Neuronal stem cell (in vitro differentiated cells): ENCODE measurements around the gene ADAMTS4.

Experiments used
- DNase-seq: peaks from one replicate; pipeline ENCODE4 v3.0.0-alpha.2; 2013; ENCODE audit warnings: low spot score
- H2AFZ ChIP-seq: one replicate; pipeline ENCODE4 v1.6.1; 2013; ENCODE audit warnings: mild to moderate bottlenecking, low read length, inconsistent platforms
- H2AK5ac ChIP-seq: 2 replicates; pipeline ENCODE4 v1.6.1; 2013; ENCODE audit warnings: low read depth, mild to moderate bottlenecking, inconsistent platforms, low read length, moderate library complexity, mixed read lengths
- H2BK120ac ChIP-seq: 2 replicates; pipeline ENCODE4 v1.6.1; 2013; ENCODE audit warnings: low read depth, mild to moderate bottlenecking, inconsistent platforms, low read length, moderate library complexity, mixed read lengths
- H2BK12ac ChIP-seq: one replicate; pipeline ENCODE4 v1.6.1; 2013; ENCODE audit warnings: low read length, inconsistent platforms
- H2BK15ac ChIP-seq: 2 replicates; pipeline ENCODE4 v1.6.1; 2013; ENCODE audit warnings: mild to moderate bottlenecking, low read length, inconsistent platforms, mixed read lengths
- H2BK5ac ChIP-seq: one replicate; pipeline ENCODE4 v1.6.1; 2013; ENCODE audit warnings: inconsistent platforms, mild to moderate bottlenecking, low read length, moderate library complexity
- H3K14ac ChIP-seq: one replicate; pipeline ENCODE4 v1.6.1; 2013; ENCODE audit warnings: low read length, inconsistent platforms
- H3K18ac ChIP-seq: 2 replicates; pipeline ENCODE4 v1.6.1; 2013; ENCODE audit warnings: low read length, inconsistent platforms
- H3K23ac ChIP-seq: 2 replicates; pipeline ENCODE4 v1.6.1; 2013; ENCODE audit warnings: low read depth, mild to moderate bottlenecking, mixed read lengths, low read length, inconsistent platforms; ENCODE audit not compliant: poor library complexity
- H3K27ac ChIP-seq: replicated peaks from 3 replicates; pipeline ENCODE4 v1.5.1; 2013; ENCODE audit warnings: low read length, inconsistent platforms
- H3K27me3 ChIP-seq, 3 experiments: 2 replicates each; pipeline ENCODE4 v1.6.1; 2013; ENCODE audit warnings: low read length in 3 of 3, mild to moderate bottlenecking in 2 of 3, inconsistent platforms in 1 of 3, low read depth in 1 of 3, mixed read lengths in 1 of 3, moderate library complexity in 1 of 3; ENCODE audit not compliant: control insufficient read depth in 3 of 3, insufficient read depth in 3 of 3
- H3K36me3 ChIP-seq, 2 donors: replicated peaks in 1 of 2; 2 replicates each; pipeline ENCODE4 v1.6.1; 2013; ENCODE audit warnings: low read length in 2 of 2; ENCODE audit not compliant: control insufficient read depth in 2 of 2, insufficient read depth in 2 of 2
- H3K4ac ChIP-seq: 2 replicates; pipeline ENCODE4 v1.6.1; 2013; ENCODE audit warnings: inconsistent platforms, mild to moderate bottlenecking, low read length, moderate library complexity
- H3K4me1 ChIP-seq, 2 donors: 1 replicate in 1 of 2; 2 replicates in 1 of 2; pipeline ENCODE4 v1.6.1; 2013; ENCODE audit warnings: low read length in 2 of 2, low read depth in 1 of 2; ENCODE audit not compliant: control insufficient read depth in 2 of 2, insufficient read depth in 1 of 2
- H3K4me2 ChIP-seq: one replicate; pipeline ENCODE4 v1.6.1; 2013; ENCODE audit warnings: mild to moderate bottlenecking, low read length, inconsistent platforms; ENCODE audit not compliant: insufficient read depth, poor library complexity, severe bottlenecking
- H3K4me3 ChIP-seq, 2 donors: 2 replicates each; pipeline ENCODE4 v1.5.1; 2013; ENCODE audit warnings: low read length in 2 of 2, mild to moderate bottlenecking in 2 of 2, inconsistent platforms in 1 of 2, moderate library complexity in 1 of 2
- H3K79me1 ChIP-seq: one replicate; pipeline ENCODE4 v1.6.1; 2013; ENCODE audit warnings: low read depth, mild to moderate bottlenecking, inconsistent platforms, low read length, moderate library complexity
- H3K9ac ChIP-seq: one replicate; pipeline ENCODE4 v1.6.1; 2013; ENCODE audit warnings: mild to moderate bottlenecking, low read depth, low read length, inconsistent platforms; ENCODE audit not compliant: poor library complexity
- H3K9me3 ChIP-seq, 2 donors: replicated peaks in 1 of 2; 2 replicates each; pipeline versions ENCODE3 to v1.6.1; 2013; ENCODE audit warnings: low read length in 2 of 2, mild to moderate bottlenecking in 2 of 2, inconsistent platforms in 1 of 2, low read depth in 1 of 2, mixed read lengths in 1 of 2, moderate library complexity in 1 of 2; ENCODE audit not compliant: control insufficient read depth in 2 of 2, insufficient read depth in 1 of 2
- H4K8ac ChIP-seq: one replicate; pipeline ENCODE4 v1.6.1; 2013; ENCODE audit warnings: low read depth, mild to moderate bottlenecking, inconsistent platforms, low read length, moderate library complexity
- H4K91ac ChIP-seq: one replicate; pipeline ENCODE4 v1.6.1; 2013; ENCODE audit warnings: low read length, low read depth, mild to moderate bottlenecking, inconsistent platforms; ENCODE audit not compliant: poor library complexity
- WGBS, 2 donors: extraction: QIAGEN DNeasy Blood & Tissue Kit; methylation state at CpG; one replicate each; pipeline ENCODE4 v1.1.7; 2013; ENCODE audit warnings: missing lambda C conversion rate in 2 of 2, mixed read lengths in 1 of 2; ENCODE audit not compliant: insufficient read length in 2 of 2, insufficient replicate concordance in 1 of 2; ENCODE audit errors: extremely low coverage in 2 of 2; 5-methylcytosine and 5-hydroxymethylcytosine counted together

The ADAMTS4 gene

GRCh38 chr1:161198194-161198896 lies 509 bp downstream of the ADAMTS4 start:
- H3K14ac ChIP-seq = peak overlapping the region; percentile 50
- H2BK15ac ChIP-seq = peak overlapping the region; percentile 59
- peak overlapping the region; percentile 70 for H2BK12ac ChIP-seq
- peaks cover 30 to 51% of the 10 kb centered on the region in 2 donors for H3K4me1 ChIP-seq
- no peaks in the 10 kb centered on the region for H3K27me3 ChIP-seq
- H2BK120ac ChIP-seq = peak overlapping the region; percentile 29
- H3K23ac ChIP-seq = no peak overlapping the region
- peak overlapping the region; percentile 90 for H2AFZ ChIP-seq
- H2AK5ac ChIP-seq = peak overlapping the region; percentile 88
- H3K27ac ChIP-seq = no peak overlapping the region
- H4K91ac ChIP-seq = no peak overlapping the region
- peak overlapping the region; percentile 30 for H2BK5ac ChIP-seq
- no peak overlapping the region for H4K8ac ChIP-seq
- peak overlapping the region; percentile 58 for H3K4ac ChIP-seq
- H3K79me1 ChIP-seq = no peaks in the 10 kb centered on the region
- H3K36me3 ChIP-seq = peaks cover 0 to 2% of the 10 kb centered on the region in 2 donors
- no peak overlapping the region for H3K4me3 ChIP-seq
- DNase-seq = no peak
- peak overlapping the region; percentile 92 for H3K18ac ChIP-seq
- no peaks in the 10 kb centered on the region for H3K9me3 ChIP-seq
- peak overlapping the region; percentile 71 for H3K4me2 ChIP-seq
- H3K9ac ChIP-seq = no peak overlapping the region
- WGBS, 2 donors = no CpG with 5 or more reads among the region's 20 CpGs

DNA sequence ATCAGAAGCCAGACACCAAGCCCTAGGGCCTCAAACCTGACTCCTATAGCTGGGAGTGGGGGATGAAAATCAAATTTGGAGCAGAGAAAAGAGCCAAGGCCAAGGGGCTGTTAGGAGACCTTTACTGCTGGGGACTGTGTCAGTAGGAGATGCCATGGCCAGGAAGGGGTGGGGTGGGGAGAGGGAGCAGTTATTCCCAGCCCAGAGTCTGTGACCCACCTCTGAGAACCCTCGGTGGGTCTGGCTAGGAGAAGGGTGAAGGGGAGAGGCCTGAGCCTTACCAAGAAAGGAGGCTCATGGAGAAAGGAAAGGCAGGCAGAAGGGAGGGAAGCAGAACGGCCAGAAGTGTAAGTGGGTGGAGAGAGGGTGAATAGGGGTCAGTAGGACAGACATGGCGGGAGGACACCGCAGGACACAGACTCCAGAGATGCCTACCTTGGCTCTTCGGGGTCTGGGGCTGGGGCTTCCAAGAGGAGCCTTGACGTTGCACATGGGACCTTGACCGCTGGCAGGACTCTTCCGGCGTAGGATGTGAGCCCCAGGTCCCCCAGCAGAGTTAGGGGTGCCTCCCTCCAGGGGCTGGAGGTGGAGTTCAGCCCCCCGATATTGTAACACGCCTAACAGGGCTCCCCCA lies 1.2 kb downstream of the ADAMTS4 start:
- Histone ChIP-seq H3K79me1 (no peaks in the 10 kb centered on the region), H2BK120ac (no peak overlapping the region), H2BK5ac (no peak overlapping the region), H4K91ac (no peak overlapping the region), H2BK12ac (peak overlapping the region; percentile 14), H2AK5ac (peak overlapping the region; percentile 88), H3K9me3 (no peaks in the 10 kb centered on the region), H3K4me1 (peaks cover 30 to 51% of the 10 kb centered on the region in 2 donors), H4K8ac (no peak overlapping the region), H3K14ac (peak overlapping the region; percentile 50), H2BK15ac (peak overlapping the region; percentile 59), H3K27ac (no peak overlapping the region), H3K4ac (peak overlapping the region; percentile 58), H3K9ac (no peak overlapping the region), H3K23ac (peak overlapping the region; percentile 8), H3K27me3 (no peaks in the 10 kb centered on the region), H3K18ac (peak overlapping the region; percentile 92), H3K4me2 (peak overlapping the region; percentile 71), H2AFZ (peak overlapping the region; percentile 90), H3K4me3 (no peak overlapping the region), H3K36me3 (no peaks in the 10 kb centered on the region)
- no peak for DNase-seq
- no CpG with 5 or more reads among the region's 11 CpGs for WGBS, 2 donors

- no peak overlapping the region for H3K4me3 ChIP-seq
- H3K36me3 ChIP-seq = no peaks in the 10 kb centered on the region
- no peaks in the 10 kb centered on the region for H3K79me1 ChIP-seq
- no peak overlapping the region for H2AK5ac ChIP-seq
- WGBS, 2 donors = no CpG with 5 or more reads among the region's 27 CpGs
- H2BK12ac ChIP-seq = no peak overlapping the region
- DNase-seq = no peak
- no peaks in the 10 kb centered on the region for H3K27me3 ChIP-seq
- no peak overlapping the region for H3K14ac ChIP-seq
- H3K23ac ChIP-seq = peak overlapping the region; percentile 25
- H3K9ac ChIP-seq = peak overlapping the region; percentile 60
- H3K4me1 ChIP-seq = peaks cover 30 to 50% of the 10 kb centered on the region in 2 donors
- H3K18ac ChIP-seq = peak overlapping the region; percentile 94
- H3K4me2 ChIP-seq = peak overlapping the region; percentile 32
- H2BK5ac ChIP-seq = peak overlapping the region; percentile 27
- peak overlapping the region; percentile 42 for H2BK15ac ChIP-seq
- H2BK120ac ChIP-seq = no peak overlapping the region
- H3K9me3 ChIP-seq = no peaks in the 10 kb centered on the region
- peak overlapping the region; percentile 60 for H4K91ac ChIP-seq
- peak overlapping the region; percentile 8 for H3K4ac ChIP-seq
- H4K8ac ChIP-seq = no peak overlapping the region
- H3K27ac ChIP-seq = peak overlapping the region; percentile 53
- H2AFZ ChIP-seq = peak overlapping the region; percentile 90
These were observed 2.1 kb downstream of the ADAMTS4 start for GRCh38 chr1:161196521-161197451.
